HepG2 (cell line): ENCODE results near the gene ATP6V0A1. TPM values are rescaled to one million over a fixed set of nuclear protein-coding genes. Genes with fewer than 3 reads are reported as not detected.
A peak's percentile ranks its signal among the peaks of the same experiment; 100 is the strongest.

Experiments used
- ATAC-seq: fragments of 200-7000 bp; cut with Tn5 transposase; 3 replicates; pipeline ENCODE4 v1.9.1; 2020; ENCODE audit warnings: mild to moderate bottlenecking, moderate library complexity
- BruUV-seq: library from RNA; stranded (reverse); fragments of 400-500 nt; replicated peaks from 2 replicates; lab custom pipeline; 2021; lab: Mats Ljungman, UMichigan
- CTCF ChIA-PET: fragments of 300-600 bp; formaldehyde crosslinking; extraction: SDS; loops from one replicate; lab custom pipeline; 2021; ENCODE audit warnings: low total read pairs, inconsistent platforms, low intra/inter-chr PET ratio; lab: Yijun Ruan, JAX
- POLR2A ChIA-PET: fragments of 350-600 bp; sonication (Branson Sonifier 250); formaldehyde crosslinking; loops from one replicate; lab custom pipeline; 2020; ENCODE audit warnings: antibody characterized with exemption, inconsistent platforms; lab: Yijun Ruan, JAX
- DNase-seq: peaks from one replicate; pipeline ENCODE4 v3.0.0-alpha.2; 2015; ENCODE audit warnings: low spot score
- FAIRE-seq: peaks from 3 replicates; lab custom pipeline; 2011; peaks lifted over from hg19 to GRCh38; lab: Jason Lieb, UNC
- H2AFZ ChIP-seq: one replicate; pipeline ENCODE4 v1.6.1; 2011; ENCODE audit warnings: low read length, inconsistent platforms
- H3K27ac ChIP-seq: fragments of 300-600 bp; 3 replicates; pipeline ENCODE4 v1.8.0; 2011; ENCODE audit warnings: mixed run types, mild to moderate bottlenecking, mixed read lengths, low read length, inconsistent platforms; ENCODE audit not compliant: insufficient read depth; ENCODE audit errors: extremely low read length
- H3K27me3 ChIP-seq, 2 experiments: fragments of 200-600 bp in 1 of 2; 2 replicates in 1 of 2; 3 replicates in 1 of 2; pipeline versions ENCODE4 v1.6.0 to v1.8.0; 2011; ENCODE audit warnings: low read length in 2 of 2, mild to moderate bottlenecking in 2 of 2, moderate library complexity in 2 of 2, inconsistent platforms in 1 of 2; ENCODE audit not compliant: insufficient read depth in 2 of 2, control insufficient read depth in 1 of 2
- H3K36me3 ChIP-seq, 2 experiments: fragments of 200-600 bp in 1 of 2; replicated peaks in 1 of 2; 2 replicates in 1 of 2; 3 replicates in 1 of 2; pipeline versions ENCODE4 v1.5.1 to v1.8.0; 2011; ENCODE audit warnings: low read length in 2 of 2, inconsistent platforms in 1 of 2; ENCODE audit not compliant: insufficient read depth in 2 of 2, control insufficient read depth in 1 of 2
- H3K4me1 ChIP-seq: 2 replicates; pipeline ENCODE4 v1.5.1; 2012; ENCODE audit warnings: low read length, inconsistent platforms; ENCODE audit not compliant: insufficient read depth
- H3K4me2 ChIP-seq: 2 replicates; pipeline ENCODE4 v1.6.0; 2011; ENCODE audit warnings: low read depth, low read length, inconsistent platforms
- H3K4me3 ChIP-seq, 3 experiments: fragments of 200-600 bp in 1 of 3; sonication (generic), shearing (Covaris generic) in 1 of 3; replicated peaks in 1 of 3; 2 replicates each; pipeline ENCODE4 v1.5.1; 2011 to 2016; ENCODE audit warnings: low read length in 3 of 3, inconsistent platforms in 2 of 3, low read depth in 2 of 3, mild to moderate bottlenecking in 2 of 3, control low read depth in 1 of 3, mixed read lengths in 1 of 3; ENCODE audit not compliant: insufficient read depth in 1 of 3
- H3K79me2 ChIP-seq: one replicate; pipeline ENCODE4 v1.6.1; 2011; ENCODE audit warnings: low read length, inconsistent platforms; ENCODE audit not compliant: insufficient read depth
- H3K9ac ChIP-seq: 2 replicates; pipeline ENCODE4 v1.6.0; 2011; ENCODE audit warnings: mild to moderate bottlenecking, low read depth, low read length, inconsistent platforms; ENCODE audit not compliant: insufficient read depth
- H3K9me3 ChIP-seq: 2 replicates; pipeline ENCODE4 v1.5.1; 2012; ENCODE audit warnings: mild to moderate bottlenecking, low read length
- H4K20me1 ChIP-seq: 2 replicates; pipeline ENCODE4 v1.6.0; 2011; ENCODE audit warnings: inconsistent platforms, mild to moderate bottlenecking, low read length, moderate library complexity; ENCODE audit not compliant: insufficient read depth
- BRD4 ChIP-seq: sonication (generic); formaldehyde crosslinking; IDR thresholded peaks from 2 replicates; pipeline ENCODE4 v1.4.0; 2020; ENCODE audit warnings: missing genetic modification reagents
- CREB1 ChIP-seq, 2 experiments: fragments of 450-650 bp in 1 of 2; IDR thresholded peaks; 2 replicates each; pipeline ENCODE4 v1.6.1; 2016 to 2017; ENCODE audit warnings: control low read depth in 1 of 2, mild to moderate bottlenecking in 1 of 2, missing compliant biosample characterization in 1 of 2, missing genetic modification characterization in 1 of 2
- MTA1 ChIP-seq: sonication (generic); formaldehyde crosslinking; IDR thresholded peaks from 2 replicates; pipeline ENCODE4 v1.4.0; 2020; ENCODE audit warnings: missing genetic modification reagents, mild to moderate bottlenecking, borderline replicate concordance
- PAF1 ChIP-seq: IDR thresholded peaks from 2 replicates; pipeline ENCODE4 v1.6.1; 2016; ENCODE audit warnings: missing genetic modification reagents, missing compliant biosample characterization
- YEATS4 ChIP-seq: sonication (generic); formaldehyde crosslinking; IDR thresholded peaks from 2 replicates; pipeline ENCODE4 v1.4.0; 2020; ENCODE audit warnings: missing genetic modification reagents, borderline replicate concordance
- ZMYM2 ChIP-seq: sonication (generic); formaldehyde crosslinking; IDR thresholded peaks from 2 replicates; pipeline ENCODE4 v1.8.0; 2022; ENCODE audit warnings: mild to moderate bottlenecking, missing genetic modification reagents
- ZNF17 ChIP-seq: sonication (generic); formaldehyde crosslinking; IDR thresholded peaks from 2 replicates; pipeline ENCODE4 v1.5.0; 2020; ENCODE audit warnings: mild to moderate bottlenecking, missing genetic modification reagents
- ZNF317 ChIP-seq: sonication (generic); formaldehyde crosslinking; IDR thresholded peaks from 2 replicates; pipeline ENCODE4 v1.5.0; 2020; ENCODE audit warnings: mild to moderate bottlenecking, missing genetic modification reagents
- WGBS: methylation state at CpG from one replicate; pipeline ENCODE4 v1.1.6; 2017; ENCODE audit warnings: low lambda C conversion rate; 5-methylcytosine and 5-hydroxymethylcytosine counted together
- in situ Hi-C: cut with HindIII; loops from 2 replicates; pipeline ENCODE4 v1.10.0; 2017; ENCODE audit warnings: low pct_unique_long_range_greater_than_20kb; ENCODE audit not compliant: extremely low pct_ligation_motif_present
- intact Hi-C: fragments of 100-400 bp; cut with micrococcal nuclease; formaldehyde crosslinking; loops from one replicate; pipeline ENCODE4 v1.10.0; 2022; ENCODE audit not compliant: unreplicated experiment
- polyA plus RNA-seq, 8 experiments: library from polyadenylated mRNA; depleted of rRNA in 3 of 8; stranded (reverse) in 7 of 8; unstranded in 1 of 8; fragments of >200 nt; fragmentation: Illumina TruSeq in 4 of 8; extraction: Trizol in 4 of 8; gene quantifications; 2 replicates each; pipeline versions ENCODE4 v1.2.1 to v1.2.3, GENCODE V29; 2011 to 2016; ENCODE audit warnings: low read depth in 4 of 8, missing spikeins in 1 of 8, mixed read lengths in 1 of 8; ENCODE audit not compliant: insufficient read depth in 1 of 8
- total RNA-seq, 5 experiments: library from RNA; depleted of rRNA; stranded (reverse); fragments of >200 nt; fragmentation: Illumina TruSeq; extraction: Trizol; gene quantifications; 2 replicates each; pipeline ENCODE4 v1.2.3, GENCODE V29; 2016; ENCODE audit warnings: low read depth in 1 of 5
- TF ChIP-seq, protein P1 (sequence below): sonication (generic); formaldehyde crosslinking; IDR thresholded peaks from 2 replicates; pipeline ENCODE4 v1.5.1; 2020; ENCODE audit warnings: mild to moderate bottlenecking, missing genetic modification reagents, moderate library complexity
- TF ChIP-seq, protein P2 (sequence below): sonication (generic); formaldehyde crosslinking; IDR thresholded peaks from 2 replicates; pipeline ENCODE4 v1.4.0; 2020; ENCODE audit warnings: missing genetic modification reagents
- TF ChIP-seq, protein P3 (sequence below): sonication (generic); formaldehyde crosslinking; IDR thresholded peaks from 2 replicates; pipeline ENCODE4 v1.4.0; 2020; ENCODE audit warnings: missing genetic modification reagents

Gene ATP6V0A1
- total and polyA plus RNA-seq, 2 of the 13 experiments (the other 11 are each of a cell fraction or from before 2014, with no cell fraction given) = 27.9 to 54.1 TPM

DNA sequence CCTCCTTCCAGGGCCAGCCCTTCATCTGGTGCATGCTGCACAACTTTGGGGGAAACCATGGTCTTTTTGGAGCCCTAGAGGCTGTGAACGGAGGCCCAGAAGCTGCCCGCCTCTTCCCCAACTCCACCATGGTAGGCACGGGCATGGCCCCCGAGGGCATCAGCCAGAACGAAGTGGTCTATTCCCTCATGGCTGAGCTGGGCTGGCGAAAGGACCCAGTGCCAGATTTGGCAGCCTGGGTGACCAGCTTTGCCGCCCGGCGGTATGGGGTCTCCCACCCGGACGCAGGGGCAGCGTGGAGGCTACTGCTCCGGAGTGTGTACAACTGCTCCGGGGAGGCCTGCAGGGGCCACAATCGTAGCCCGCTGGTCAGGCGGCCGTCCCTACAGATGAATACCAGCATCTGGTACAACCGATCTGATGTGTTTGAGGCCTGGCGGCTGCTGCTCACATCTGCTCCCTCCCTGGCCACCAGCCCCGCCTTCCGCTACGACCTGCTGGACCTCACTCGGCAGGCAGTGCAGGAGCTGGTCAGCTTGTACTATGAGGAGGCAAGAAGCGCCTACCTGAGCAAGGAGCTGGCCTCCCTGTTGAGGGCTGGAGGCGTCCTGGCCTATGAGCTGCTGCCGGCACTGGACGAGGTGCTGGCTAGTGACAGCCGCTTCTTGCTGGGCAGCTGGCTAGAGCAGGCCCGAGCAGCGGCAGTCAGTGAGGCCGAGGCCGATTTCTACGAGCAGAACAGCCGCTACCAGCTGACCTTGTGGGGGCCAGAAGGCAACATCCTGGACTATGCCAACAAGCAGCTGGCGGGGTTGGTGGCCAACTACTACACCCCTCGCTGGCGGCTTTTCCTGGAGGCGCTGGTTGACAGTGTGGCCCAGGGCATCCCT, 84.8 kb downstream of the ATP6V0A1 start (continued):
- TF ChIP-seq, protein P1, sequence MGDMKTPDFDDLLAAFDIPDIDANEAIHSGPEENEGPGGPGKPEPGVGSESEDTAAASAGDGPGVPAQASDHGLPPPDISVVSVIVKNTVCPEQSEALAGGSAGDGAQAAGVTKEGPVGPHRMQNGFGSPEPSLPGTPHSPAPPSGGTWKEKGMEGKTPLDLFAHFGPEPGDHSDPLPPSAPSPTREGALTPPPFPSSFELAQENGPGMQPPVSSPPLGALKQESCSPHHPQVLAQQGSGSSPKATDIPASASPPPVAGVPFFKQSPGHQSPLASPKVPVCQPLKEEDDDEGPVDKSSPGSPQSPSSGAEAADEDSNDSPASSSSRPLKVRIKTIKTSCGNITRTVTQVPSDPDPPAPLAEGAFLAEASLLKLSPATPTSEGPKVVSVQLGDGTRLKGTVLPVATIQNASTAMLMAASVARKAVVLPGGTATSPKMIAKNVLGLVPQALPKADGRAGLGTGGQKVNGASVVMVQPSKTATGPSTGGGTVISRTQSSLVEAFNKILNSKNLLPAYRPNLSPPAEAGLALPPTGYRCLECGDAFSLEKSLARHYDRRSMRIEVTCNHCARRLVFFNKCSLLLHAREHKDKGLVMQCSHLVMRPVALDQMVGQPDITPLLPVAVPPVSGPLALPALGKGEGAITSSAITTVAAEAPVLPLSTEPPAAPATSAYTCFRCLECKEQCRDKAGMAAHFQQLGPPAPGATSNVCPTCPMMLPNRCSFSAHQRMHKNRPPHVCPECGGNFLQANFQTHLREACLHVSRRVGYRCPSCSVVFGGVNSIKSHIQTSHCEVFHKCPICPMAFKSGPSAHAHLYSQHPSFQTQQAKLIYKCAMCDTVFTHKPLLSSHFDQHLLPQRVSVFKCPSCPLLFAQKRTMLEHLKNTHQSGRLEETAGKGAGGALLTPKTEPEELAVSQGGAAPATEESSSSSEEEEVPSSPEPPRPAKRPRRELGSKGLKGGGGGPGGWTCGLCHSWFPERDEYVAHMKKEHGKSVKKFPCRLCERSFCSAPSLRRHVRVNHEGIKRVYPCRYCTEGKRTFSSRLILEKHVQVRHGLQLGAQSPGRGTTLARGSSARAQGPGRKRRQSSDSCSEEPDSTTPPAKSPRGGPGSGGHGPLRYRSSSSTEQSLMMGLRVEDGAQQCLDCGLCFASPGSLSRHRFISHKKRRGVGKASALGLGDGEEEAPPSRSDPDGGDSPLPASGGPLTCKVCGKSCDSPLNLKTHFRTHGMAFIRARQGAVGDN (CRISPR knock-in tag) = peak; percentile 63
- no peak for TF ChIP-seq ZNF317 (CRISPR knock-in tag)
- no peak for TF ChIP-seq BRD4 (CRISPR knock-in tag)
- TF ChIP-seq MTA1 (CRISPR knock-in tag) = no peak

DNA sequence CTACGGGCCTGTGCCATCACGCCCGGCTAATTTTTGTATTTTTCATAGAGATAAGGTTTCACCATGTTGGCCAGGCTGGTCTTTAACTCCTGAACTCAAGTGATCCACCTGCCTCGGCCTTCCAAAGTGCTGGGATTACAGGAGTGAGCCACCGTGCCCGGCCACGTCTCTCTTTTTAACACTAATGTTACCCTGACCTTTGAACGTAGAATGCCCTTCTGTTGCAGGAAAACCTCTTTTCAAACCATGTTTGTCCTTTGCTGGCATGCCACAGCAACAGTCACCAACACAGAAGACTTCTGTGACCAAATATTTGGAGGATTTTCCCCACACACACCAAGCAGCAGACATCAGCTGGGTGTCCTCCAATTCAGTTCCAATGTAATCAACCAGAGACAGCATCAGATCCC, 86.2 kb downstream of the ATP6V0A1 start:
- Histone ChIP-seq H3K27me3 (no peaks in the 10 kb centered on the region), H3K9me3 (no peaks in the 10 kb centered on the region), H3K4me3 (peak overlapping the region in 1 of 3 experiments; percentile 22; a peak in 1 of 6 replicates), H2AFZ (no peak overlapping the region), H3K9ac (peak overlapping the region; percentile 59), H4K20me1 (no peaks in the 10 kb centered on the region), H3K79me2 (no peaks in the 10 kb centered on the region), H3K4me2 (peak overlapping the region; percentile 33), H3K27ac (peak overlapping the region; percentile 83), H3K4me1 (peaks cover 69% of the 10 kb centered on the region), H3K36me3 (peaks cover 0 to 14% of the 10 kb centered on the region in 2 experiments; a peak in 3 of 5 replicates)
- 36% methylated on average over 8 of the region's 8 CpGs for WGBS
- DNase-seq (peak; percentile 83), FAIRE-seq (peak; percentile 75), ATAC-seq (peak; percentile 18)
- CTCF ChIA-PET = no interaction called here
- POLR2A ChIA-PET = interaction anchor here (1.0 to 6.1 kb wide), 6 partner anchors 8 to 22 kb away, joined by 3 to 45 read pairs (median 12); partner anchors contain the start of gene NAGLU
- intact Hi-C loops = no loop called here
- no TSS peak for BruUV-seq
- in situ Hi-C loops = no loop called here
- TF ChIP-seq YEATS4 (CRISPR knock-in tag) (0 out of 2 replicates have a peak, but pooled peaks have one; percentile 35), PAF1 (no peak), ZMYM2 (no peak), ZNF17 (no peak), CREB1 (IDR thresholded peaks at IDR 0.05) (no peak), CREB1 (CRISPR knock-in tag; IDR thresholded peaks at IDR 0.05) (no peak)
- TF ChIP-seq, protein P2, sequence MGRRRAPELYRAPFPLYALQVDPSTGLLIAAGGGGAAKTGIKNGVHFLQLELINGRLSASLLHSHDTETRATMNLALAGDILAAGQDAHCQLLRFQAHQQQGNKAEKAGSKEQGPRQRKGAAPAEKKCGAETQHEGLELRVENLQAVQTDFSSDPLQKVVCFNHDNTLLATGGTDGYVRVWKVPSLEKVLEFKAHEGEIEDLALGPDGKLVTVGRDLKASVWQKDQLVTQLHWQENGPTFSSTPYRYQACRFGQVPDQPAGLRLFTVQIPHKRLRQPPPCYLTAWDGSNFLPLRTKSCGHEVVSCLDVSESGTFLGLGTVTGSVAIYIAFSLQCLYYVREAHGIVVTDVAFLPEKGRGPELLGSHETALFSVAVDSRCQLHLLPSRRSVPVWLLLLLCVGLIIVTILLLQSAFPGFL (CRISPR knock-in tag) = no peak
- TF ChIP-seq, protein P3, sequence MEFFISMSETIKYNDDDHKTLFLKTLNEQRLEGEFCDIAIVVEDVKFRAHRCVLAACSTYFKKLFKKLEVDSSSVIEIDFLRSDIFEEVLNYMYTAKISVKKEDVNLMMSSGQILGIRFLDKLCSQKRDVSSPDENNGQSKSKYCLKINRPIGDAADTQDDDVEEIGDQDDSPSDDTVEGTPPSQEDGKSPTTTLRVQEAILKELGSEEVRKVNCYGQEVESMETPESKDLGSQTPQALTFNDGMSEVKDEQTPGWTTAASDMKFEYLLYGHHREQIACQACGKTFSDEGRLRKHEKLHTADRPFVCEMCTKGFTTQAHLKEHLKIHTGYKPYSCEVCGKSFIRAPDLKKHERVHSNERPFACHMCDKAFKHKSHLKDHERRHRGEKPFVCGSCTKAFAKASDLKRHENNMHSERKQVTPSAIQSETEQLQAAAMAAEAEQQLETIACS (CRISPR knock-in tag) = no peak
